ENCODE data around the gene ZFP90.

The ZFP90 gene

GRCh38 chr16:68617734-68618133 lies 78.6 kb downstream of the ZFP90 start:
- no peak overlapping the region for H3K9ac ChIP-seq (ENCODE audit: insufficient read length)
- no peak overlapping the region for H3K4me3 ChIP-seq
- no peak for DNase-seq (ENCODE audit: low read depth, low spot score)
- no peak overlapping the region for H3K27ac ChIP-seq
- no peaks in the 10 kb centered on the region for H3K9me3 ChIP-seq (ENCODE audit: low read depth, low read length)
- TF ChIP-seq EZH2 (IDR thresholded peaks at IDR 0.05) (no peak), FOXP2 (optimal IDR thresholded peaks at IDR 0.05; ENCODE audit: control extremely low read depth, extremely low read length, insufficient read depth) (no peak), POLR2AphosphoS5 (IDR thresholded peaks at IDR 0.05; ENCODE audit: borderline replicate concordance, low read depth, low read length) (no peak)
- no peaks in the 10 kb centered on the region for H3K36me3 ChIP-seq (ENCODE audit: insufficient read depth, low read length)
